HCT116 (cell line): ENCODE results near the gene TANGO6. TPM values are rescaled to one million over a fixed set of nuclear protein-coding genes. Genes with fewer than 3 reads are reported as not detected.

Experiments
- ATAC-seq: fragments of 200-7000 bp; cut with Tn5 transposase; 2 replicates; pipeline ENCODE4 v1.9.1; 2020; ENCODE audit warnings: mild to moderate bottlenecking, moderate library complexity
- BruUV-seq: library from RNA; stranded (reverse); fragments of 400-500 nt; replicated peaks from 2 replicates; lab custom pipeline; 2021; lab: Mats Ljungman, UMichigan
- CTCF ChIA-PET: fragments of 300-600 bp; sonication (Branson Sonifier 250); formaldehyde crosslinking; loops from one replicate; lab custom pipeline; 2021; ENCODE audit warnings: antibody characterized with exemption; lab: Charles Lee
- POLR2A ChIA-PET: fragments of 300-600, 350-600 bp; sonication (Branson Sonifier 250); formaldehyde crosslinking; loops from one replicate; lab custom pipeline; 2021; ENCODE audit warnings: antibody characterized with exemption; lab: Charles Lee
- RAD21 ChIA-PET, 2 experiments: fragments of 300-600 bp; sonication (Branson Sonifier 250); formaldehyde crosslinking; loops; one replicate each; lab custom pipeline; 2023; ENCODE audit warnings: low total read pairs in 2 of 2; ENCODE audit not compliant: uncharacterized antibody in 2 of 2, unreplicated experiment in 2 of 2, low non-redundant PET in 1 of 2; lab: Charles Lee
- DNase-seq: peaks from one replicate; pipeline ENCODE4 v3.0.0-alpha.2; 2010; ENCODE audit warnings: low read depth, low spot score
- H2AFZ ChIP-seq: fragments of 200-600 bp; shearing (Covaris generic), sonication (generic); 2 replicates; pipeline ENCODE4 v1.6.1; 2017; ENCODE audit warnings: low read depth, mixed run types, mixed read lengths, antibody characterized with exemption, low read length; ENCODE audit not compliant: poor library complexity, severe bottlenecking
- H3K27ac ChIP-seq: 2 replicates; pipeline ENCODE4 v1.5.1; 2012; ENCODE audit warnings: low read depth, low read length
- H3K27me3 ChIP-seq: fragments of 200-600 bp; sonication (generic); 2 replicates; pipeline ENCODE4 v1.6.1; 2016; ENCODE audit warnings: mixed run types, low read length, mixed read lengths; ENCODE audit not compliant: insufficient read depth
- H3K36me3 ChIP-seq, 2 experiments: fragments of 200-500 bp in 1 of 2; fragments of 200-600 bp in 1 of 2; sonication (Bioruptor generic) in 1 of 2; sonication (generic) in 1 of 2; 2 replicates each; pipeline versions ENCODE4 v1.5.1 to v1.6.1; 2014 to 2016; ENCODE audit warnings: low read length in 2 of 2, inconsistent platforms in 1 of 2, mixed read lengths in 1 of 2, mixed run types in 1 of 2; ENCODE audit not compliant: insufficient read depth in 2 of 2, control insufficient read depth in 1 of 2
- H3K4me1 ChIP-seq, 2 experiments: fragments of 200-600 bp in 1 of 2; sonication (generic) in 1 of 2; 2 replicates each; pipeline versions ENCODE4 v1.5.1 to v1.6.1; 2012 to 2017; ENCODE audit warnings: low read length in 2 of 2, inconsistent platforms in 1 of 2, mild to moderate bottlenecking in 1 of 2, mixed read lengths in 1 of 2, mixed run types in 1 of 2, moderate library complexity in 1 of 2; ENCODE audit not compliant: insufficient read depth in 2 of 2, control insufficient read depth in 1 of 2
- H3K4me2 ChIP-seq: fragments of 200-600 bp; sonication (generic); 2 replicates; pipeline ENCODE4 v1.6.1; 2017; ENCODE audit warnings: mixed run types, low read length, mixed read lengths
- H3K4me3 ChIP-seq, 2 experiments: fragments of 200-600 bp in 1 of 2; sonication (generic) in 1 of 2; replicated peaks in 1 of 2; 2 replicates each; pipeline ENCODE4 v1.5.1; 2011 to 2016; ENCODE audit warnings: low read length in 2 of 2, control low read depth in 1 of 2, low read depth in 1 of 2, mild to moderate bottlenecking in 1 of 2, mixed read lengths in 1 of 2, mixed run types in 1 of 2
- H3K79me2 ChIP-seq: fragments of 200-600 bp; sonication (generic); 2 replicates; pipeline ENCODE4 v1.6.1; 2017; ENCODE audit warnings: mild to moderate bottlenecking, mixed run types, low read length, moderate library complexity, mixed read lengths; ENCODE audit not compliant: insufficient read depth
- H3K9ac ChIP-seq: fragments of 200-600 bp; sonication (generic); 2 replicates; pipeline ENCODE4 v1.6.1; 2016; ENCODE audit warnings: low read length, mixed read lengths
- H3K9me2 ChIP-seq: fragments of 200-600 bp; sonication (generic), shearing (Covaris generic); 2 replicates; pipeline ENCODE4 v1.6.1; 2017; ENCODE audit warnings: mixed run types, mild to moderate bottlenecking, moderate library complexity; ENCODE audit not compliant: insufficient read depth
- H3K9me3 ChIP-seq, 2 experiments: fragments of 200-500 bp in 1 of 2; fragments of 200-600 bp in 1 of 2; sonication (Bioruptor generic) in 1 of 2; sonication (generic) in 1 of 2; 2 replicates each; pipeline ENCODE4 v1.6.1; 2014 to 2017; ENCODE audit warnings: low read length in 2 of 2, mixed read lengths in 2 of 2, inconsistent platforms in 1 of 2, low read depth in 1 of 2, mild to moderate bottlenecking in 1 of 2, mixed run types in 1 of 2, moderate library complexity in 1 of 2; ENCODE audit not compliant: control insufficient read depth in 1 of 2, insufficient read depth in 1 of 2
- H4K20me1 ChIP-seq: fragments of 200-600 bp; sonication (generic), shearing (Covaris generic); 2 replicates; pipeline ENCODE4 v1.6.1; 2017; ENCODE audit warnings: mixed run types, mild to moderate bottlenecking, moderate library complexity; ENCODE audit not compliant: insufficient read depth
- ATF3 ChIP-seq: IDR thresholded peaks from 2 replicates; pipeline ENCODE4 v1.6.1; 2012
- CTCF ChIP-seq, 3 experiments: fragments of 200-600 bp in 1 of 3; sonication (generic) in 1 of 3; IDR thresholded peaks in 2 of 3; conservative IDR thresholded peaks in 1 of 3; 2 replicates each; pipeline ENCODE4 v1.5.1; 2012 to 2017; ENCODE audit warnings: low read depth in 2 of 3, low read length in 2 of 3, antibody characterized with exemption in 1 of 3, borderline replicate concordance in 1 of 3, control low read depth in 1 of 3, mild to moderate bottlenecking in 1 of 3, mixed read lengths in 1 of 3, mixed run types in 1 of 3, moderate library complexity in 1 of 3; ENCODE audit not compliant: insufficient read depth in 1 of 3
- EGR1 ChIP-seq: IDR thresholded peaks from 2 replicates; pipeline ENCODE4 v1.6.1; 2012; ENCODE audit warnings: low read depth
- ELF1 ChIP-seq: IDR thresholded peaks from 2 replicates; pipeline ENCODE4 v1.6.1; 2012; ENCODE audit warnings: low read depth, borderline replicate concordance
- EZH2 ChIP-seq: fragments of 200-600 bp; sonication (generic); IDR thresholded peaks from 2 replicates; pipeline ENCODE4 v1.6.1; 2017; ENCODE audit warnings: antibody characterized with exemption, mixed run types
- FOSL1 ChIP-seq: IDR thresholded peaks from 2 replicates; pipeline ENCODE4 v1.6.1; 2012; ENCODE audit warnings: low read depth
- JUND ChIP-seq: IDR thresholded peaks from 2 replicates; pipeline ENCODE4 v1.6.1; 2012
- MAX ChIP-seq: IDR thresholded peaks from 2 replicates; pipeline ENCODE4 v1.6.1; 2012
- POLR2A ChIP-seq: IDR thresholded peaks from 2 replicates; pipeline ENCODE4 v1.7.0; 2011; ENCODE audit warnings: borderline replicate concordance; ENCODE audit not compliant: insufficient read depth, insufficient read length; ENCODE audit errors: extremely low read depth
- REST ChIP-seq: IDR thresholded peaks from 2 replicates; pipeline ENCODE4 v1.6.1; 2012; ENCODE audit warnings: low read depth
- SRF ChIP-seq: IDR thresholded peaks from 2 replicates; pipeline ENCODE4 v1.6.1; 2012; ENCODE audit warnings: low read depth
- TCF7L2 ChIP-seq: IDR thresholded peaks from 2 replicates; pipeline ENCODE4 v1.7.0; 2011; ENCODE audit warnings: borderline replicate concordance, inconsistent platforms; ENCODE audit not compliant: insufficient read depth, insufficient read length; ENCODE audit errors: extremely low read depth
- ZFX ChIP-seq: fragments of 450-650 bp; IDR thresholded peaks from 2 replicates; pipeline ENCODE4 v1.6.1; 2017
- intact Hi-C: fragments of 100-400 bp; cut with micrococcal nuclease; formaldehyde crosslinking; loops from 2 replicates; pipeline ENCODE4 v1.10.0; 2022
- total RNA-seq: library from RNA; stranded (reverse); gene quantifications from one replicate; pipeline ENCODE4 v1.2.1, GENCODE V29; 2021; ENCODE audit not compliant: unreplicated experiment

Gene TANGO6
- total RNA-seq, 1 experiment from 2014 or later = 16.4 TPM

GRCh38 chr16:68869492-68870088 lies 26.3 kb downstream of the TANGO6 start:
- no peak overlapping the region for H3K4me2 ChIP-seq
- ChIA-PET RAD21 (no interaction called here), POLR2A (no interaction called here), CTCF (no interaction called here)
- H3K4me3 ChIP-seq = no peak overlapping the region
- no peaks in the 10 kb centered on the region for H3K79me2 ChIP-seq
- H4K20me1 ChIP-seq = no peaks in the 10 kb centered on the region
- TF ChIP-seq POLR2A = no peak
- no peak for TF ChIP-seq ZFX
- TF ChIP-seq SRF = no peak
- no peak for TF ChIP-seq EGR1
- H3K27me3 ChIP-seq = no peaks in the 10 kb centered on the region
- no peak overlapping the region for H2AFZ ChIP-seq
- no peaks in the 10 kb centered on the region for H3K4me1 ChIP-seq
- intact Hi-C loops = no loop called here
- no peak overlapping the region for H3K27ac ChIP-seq
- no peak for ATAC-seq
- H3K9me2 ChIP-seq = no peaks in the 10 kb centered on the region
- H3K36me3 ChIP-seq = no peaks in the 10 kb centered on the region
- no peak for DNase-seq
- TSS peak; percentile 24 for BruUV-seq
- H3K9ac ChIP-seq = no peak overlapping the region
- H3K9me3 ChIP-seq = no peaks in the 10 kb centered on the region

GRCh38 chr16:68873635-68874471 lies 30.5 kb downstream of the TANGO6 start:
- Histone ChIP-seq H4K20me1 (no peaks in the 10 kb centered on the region), H3K27me3 (no peaks in the 10 kb centered on the region), H3K4me1 (no peaks in the 10 kb centered on the region), H3K79me2 (no peaks in the 10 kb centered on the region), H3K27ac (no peak overlapping the region), H2AFZ (no peak overlapping the region), H3K36me3 (peaks cover 0 to 4% of the 10 kb centered on the region in 2 experiments; a peak in 1 of 4 replicates), H3K9me3 (no peaks in the 10 kb centered on the region), H3K4me2 (no peak overlapping the region), H3K9me2 (no peaks in the 10 kb centered on the region), H3K4me3 (no peak overlapping the region), H3K9ac (no peak overlapping the region)
- ChIA-PET RAD21 (no interaction called here), CTCF (no interaction called here), POLR2A (no interaction called here)
- TF ChIP-seq ZFX = no peak
- no peak for TF ChIP-seq MAX
- TF ChIP-seq ELF1 = no peak
- TF ChIP-seq EZH2 = no peak
- no peak for TF ChIP-seq CTCF (IDR thresholded peaks at IDR 0.05 in 2 of 3, conservative IDR thresholded peaks at IDR 0.05 in 1 of 3; ENCODE audit: borderline replicate concordance in 1 of 3, insufficient read depth in 1 of 3, low read depth in 2 of 3, low read length in 2 of 3)
- TF ChIP-seq JUND = no peak
- TF ChIP-seq TCF7L2 = no peak
- no peak for TF ChIP-seq SRF
- no peak for TF ChIP-seq ATF3
- no peak for TF ChIP-seq FOSL1
- TF ChIP-seq REST = no peak
- BruUV-seq = no TSS peak
- intact Hi-C loops = no loop called here
- no peak for DNase-seq
- no peak for ATAC-seq
